ENCODE measurements around the gene NCK2. TPM values are rescaled to one million over a fixed set of nuclear protein-coding genes. Genes with fewer than 3 reads are reported as not detected.

The NCK2 gene
- total RNA-seq, result 10 to 100 TPM; 52.2 to 66.4 (median 57.6) TPM
- long read RNA-seq, donor 1, transcript NCK2-201 (5 exons, 2,683 nt), result major isoform, 176 of 241 reads
- long read RNA-seq, donor 1, transcript NCK2-205 (4 exons, 1,795 nt), result minor isoform, 16 of 241 reads
- long read RNA-seq, donor 1, partial matches to known transcripts, result 19 of 241 reads
- long read RNA-seq, donor 1, other reads (novel, unspliced or antisense), result 30 of 241 reads
- long read RNA-seq, donor 2, partial matches to known transcripts, result 1 of 3 reads
- long read RNA-seq, donor 2, other reads (novel, unspliced or antisense), result 2 of 3 reads

DNA sequence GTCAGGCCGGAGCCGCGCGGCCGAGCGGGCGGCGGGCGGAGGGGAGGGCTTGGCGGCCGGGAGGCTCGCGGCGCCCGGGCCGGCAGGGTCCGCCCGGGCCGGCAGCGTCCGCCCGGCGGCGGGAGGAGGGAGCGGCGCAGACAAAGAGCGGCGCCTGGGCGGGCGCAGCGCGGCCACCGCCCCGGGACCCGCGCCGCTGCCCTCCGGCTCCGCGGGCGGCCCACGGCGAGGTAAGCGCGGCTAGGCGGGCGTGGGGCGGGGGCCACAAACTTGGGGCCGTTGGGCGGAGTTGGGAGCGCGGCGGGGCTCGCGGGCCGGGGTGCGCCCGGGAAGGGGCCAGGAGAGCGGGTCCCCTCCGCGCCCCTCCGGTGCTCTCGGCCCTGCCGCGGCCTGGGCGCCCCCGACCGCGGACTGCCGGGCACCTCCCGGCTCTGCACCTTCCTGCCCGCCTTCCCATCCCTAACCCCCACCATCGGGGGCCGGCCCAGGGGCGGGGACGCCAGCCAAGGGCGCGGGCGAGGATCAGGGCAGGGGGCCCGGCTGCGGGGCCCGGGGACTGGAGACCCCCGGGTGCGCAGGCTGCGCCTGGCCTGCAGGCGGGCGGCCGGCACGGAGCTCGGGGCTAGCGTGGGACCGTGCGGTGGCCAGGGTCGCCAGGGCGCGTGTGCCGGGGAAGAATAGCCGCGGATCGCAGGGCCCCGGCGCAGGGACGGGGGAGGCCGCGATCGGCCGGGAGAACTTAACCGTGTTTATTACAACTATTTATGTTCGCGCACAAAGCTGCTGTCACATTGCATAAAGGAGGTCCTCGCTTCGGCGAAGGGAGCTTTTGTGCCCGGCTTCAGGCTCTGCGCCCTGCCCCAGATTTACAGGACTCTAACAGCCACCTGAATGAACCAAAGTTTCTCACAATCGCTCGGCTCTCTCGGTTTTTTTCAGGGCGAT lies at the start of gene NCK2:
TSS of gene NCK2 (plus strand) at position 4 of the 945 bp plus-strand sequence. CDS start 110,152 bp downstream, outside the sequence.
- ATAC-seq (peak; percentile 40), DNase-seq (peak; percentile 44 to 72 (median 66))
- peak within 1 kb of the TSS; percentile 87 for H3K4me3 ChIP-seq
- H3K9me3 ChIP-seq, result no peaks in the 10 kb centered on the region
- H3K4me1 ChIP-seq (ENCODE audit: low read depth), result peaks cover 18% of the 10 kb centered on the region
- intact Hi-C loops (cut with DNase I, micrococcal nuclease), result no loop called here
- no peaks in the 10 kb centered on the region for H3K36me3 ChIP-seq (ENCODE audit: low read depth)
- TF ChIP-seq, protein P1, sequence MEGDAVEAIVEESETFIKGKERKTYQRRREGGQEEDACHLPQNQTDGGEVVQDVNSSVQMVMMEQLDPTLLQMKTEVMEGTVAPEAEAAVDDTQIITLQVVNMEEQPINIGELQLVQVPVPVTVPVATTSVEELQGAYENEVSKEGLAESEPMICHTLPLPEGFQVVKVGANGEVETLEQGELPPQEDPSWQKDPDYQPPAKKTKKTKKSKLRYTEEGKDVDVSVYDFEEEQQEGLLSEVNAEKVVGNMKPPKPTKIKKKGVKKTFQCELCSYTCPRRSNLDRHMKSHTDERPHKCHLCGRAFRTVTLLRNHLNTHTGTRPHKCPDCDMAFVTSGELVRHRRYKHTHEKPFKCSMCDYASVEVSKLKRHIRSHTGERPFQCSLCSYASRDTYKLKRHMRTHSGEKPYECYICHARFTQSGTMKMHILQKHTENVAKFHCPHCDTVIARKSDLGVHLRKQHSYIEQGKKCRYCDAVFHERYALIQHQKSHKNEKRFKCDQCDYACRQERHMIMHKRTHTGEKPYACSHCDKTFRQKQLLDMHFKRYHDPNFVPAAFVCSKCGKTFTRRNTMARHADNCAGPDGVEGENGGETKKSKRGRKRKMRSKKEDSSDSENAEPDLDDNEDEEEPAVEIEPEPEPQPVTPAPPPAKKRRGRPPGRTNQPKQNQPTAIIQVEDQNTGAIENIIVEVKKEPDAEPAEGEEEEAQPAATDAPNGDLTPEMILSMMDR (IDR thresholded peaks at IDR 0.05), result no peak

DNA sequence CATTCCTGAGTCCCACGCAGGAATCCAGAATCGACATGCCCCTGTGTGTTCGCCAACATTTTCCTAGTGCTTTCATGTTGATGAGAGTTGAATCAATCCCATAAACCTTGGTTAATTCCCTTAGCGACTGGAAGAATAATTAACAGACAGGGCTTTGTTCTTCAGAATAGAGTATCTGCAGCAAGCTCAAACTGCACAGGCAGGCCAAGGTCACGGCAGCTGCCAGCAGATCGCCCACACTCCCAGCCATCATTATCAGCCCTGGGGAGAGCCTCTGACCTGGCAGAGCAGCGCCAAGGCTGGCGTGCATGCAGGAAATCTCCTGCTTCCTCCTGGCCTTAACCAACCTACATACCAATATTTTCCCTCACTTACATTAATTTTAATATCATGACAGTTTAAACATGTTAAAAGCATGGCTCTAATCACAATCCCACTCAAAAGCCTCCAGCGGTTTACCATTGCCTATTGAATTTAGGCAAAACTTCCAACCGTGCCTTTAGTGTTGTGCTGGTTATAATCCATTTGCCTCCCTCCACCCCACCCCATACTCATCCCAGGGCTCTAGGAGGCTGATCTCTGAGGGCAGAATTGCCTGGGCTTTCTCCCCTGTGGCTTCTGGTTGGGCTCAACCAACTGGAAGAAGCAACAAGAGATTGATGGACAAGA lies 46.8 kb upstream of the NCK2 start:
- intact Hi-C loops (cut with DNase I, micrococcal nuclease), result no loop called here
- ATAC-seq (peak; percentile 71), DNase-seq (peak in 1 of 3 donors; percentile 34)
- Histone ChIP-seq H3K9me3 (no peaks in the 10 kb centered on the region), H3K4me3 (no peak overlapping the region), H3K4me1 (ENCODE audit: low read depth) (peaks cover 2% of the 10 kb centered on the region), H3K36me3 (ENCODE audit: low read depth) (peaks cover 2% of the 10 kb centered on the region)
- TF ChIP-seq, protein P1 (IDR thresholded peaks at IDR 0.05), result no peak

DNA sequence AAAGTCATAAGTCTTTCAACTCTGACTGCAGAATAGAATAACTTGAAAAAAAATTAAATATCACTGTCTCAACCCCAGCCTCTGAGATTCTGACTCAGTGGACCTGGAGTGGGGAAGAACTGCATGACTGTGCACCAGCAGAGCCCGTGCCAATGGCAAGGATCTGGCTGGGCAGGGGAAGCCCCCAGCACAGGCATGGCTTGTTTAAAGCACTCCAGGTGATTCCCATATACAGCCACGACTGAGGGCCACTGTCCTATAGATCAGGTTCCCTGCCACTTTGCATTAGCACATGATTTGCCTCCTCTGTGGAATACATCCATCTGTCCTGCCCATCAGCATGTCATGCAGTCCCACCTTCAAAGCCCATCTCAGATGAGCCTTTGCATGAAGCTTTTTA lies 45.9 kb upstream of the NCK2 start:
- DNase-seq (no peak), ATAC-seq (no peak)
- intact Hi-C loops (cut with DNase I, micrococcal nuclease), result no loop called here
- TF ChIP-seq, protein P1 (IDR thresholded peaks at IDR 0.05), result no peak
- Histone ChIP-seq H3K36me3 (ENCODE audit: low read depth) (peaks cover 2% of the 10 kb centered on the region), H3K9me3 (no peaks in the 10 kb centered on the region), H3K4me3 (no peak overlapping the region), H3K4me1 (ENCODE audit: low read depth) (peaks cover 2% of the 10 kb centered on the region)

DNA sequence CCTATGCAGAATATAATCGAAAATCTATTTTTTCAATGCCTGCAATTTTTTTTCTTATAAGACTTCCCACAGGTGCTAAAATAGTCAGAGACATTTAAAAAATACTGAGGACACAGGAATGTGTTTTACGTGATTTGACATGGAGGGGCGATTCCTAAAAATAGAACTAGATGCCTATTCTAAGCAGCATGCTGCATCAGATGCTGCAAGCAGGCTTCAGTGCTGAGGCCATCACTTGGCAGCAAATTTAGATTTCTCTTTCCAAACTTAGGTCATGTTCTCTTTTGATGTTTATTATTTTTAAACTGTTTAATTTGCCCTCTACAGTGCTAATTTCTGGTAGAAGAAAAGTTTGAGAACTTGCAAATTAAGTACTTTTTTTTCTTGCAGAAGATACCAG lies 43.7 kb upstream of the NCK2 start:
- intact Hi-C loops (cut with DNase I, micrococcal nuclease), result no loop called here
- no peak for ATAC-seq
- H3K4me3 ChIP-seq, result no peak overlapping the region
- TF ChIP-seq, protein P1 (IDR thresholded peaks at IDR 0.05), result no peak
- no peaks in the 10 kb centered on the region for H3K9me3 ChIP-seq
- H3K36me3 ChIP-seq (ENCODE audit: low read depth), result peaks cover 2% of the 10 kb centered on the region
- peaks cover 2% of the 10 kb centered on the region for H3K4me1 ChIP-seq (ENCODE audit: low read depth)
- no peak for DNase-seq

DNA sequence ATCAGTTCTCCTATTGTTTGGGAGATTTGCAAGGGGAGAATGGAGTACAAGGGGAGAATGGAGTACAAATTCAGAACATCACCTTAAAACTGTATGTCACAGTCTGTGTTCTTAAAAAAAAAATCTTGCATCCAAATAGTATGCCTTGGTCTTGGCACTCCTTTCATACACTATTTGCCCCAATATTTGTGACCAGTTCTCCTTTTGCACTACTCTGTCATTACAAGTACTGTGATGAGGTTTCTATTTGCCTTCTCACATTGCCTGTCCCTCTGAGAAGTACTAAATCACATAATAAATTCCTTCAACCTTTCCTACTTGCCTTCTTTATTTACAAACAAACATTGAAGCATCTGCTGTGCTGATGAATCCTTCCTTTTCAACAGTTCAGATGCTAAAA lies 36.0 kb upstream of the NCK2 start:
- no peak for DNase-seq
- intact Hi-C loops (cut with DNase I, micrococcal nuclease), result no loop called here
- TF ChIP-seq, protein P1 (IDR thresholded peaks at IDR 0.05), result no peak

More for the DNA sequence above, 36.0 kb upstream of the NCK2 start:
- Histone ChIP-seq H3K36me3 (ENCODE audit: low read depth) (no peaks in the 10 kb centered on the region), H3K4me3 (no peak overlapping the region), H3K4me1 (ENCODE audit: low read depth) (peaks cover 3% of the 10 kb centered on the region), H3K9me3 (no peaks in the 10 kb centered on the region)
- no peak for ATAC-seq
